GM12874 (cell line): ENCODE results near the gene OR51B4.

ENCODE experiments used
- CTCF ChIP-seq: IDR thresholded peaks from 2 replicates; pipeline ENCODE4 v1.5.1; 2011; ENCODE audit warnings: low read depth, mild to moderate bottlenecking, control low read depth, low read length, moderate library complexity; ENCODE audit not compliant: insufficient read depth

OR51B4 gene

DNA sequence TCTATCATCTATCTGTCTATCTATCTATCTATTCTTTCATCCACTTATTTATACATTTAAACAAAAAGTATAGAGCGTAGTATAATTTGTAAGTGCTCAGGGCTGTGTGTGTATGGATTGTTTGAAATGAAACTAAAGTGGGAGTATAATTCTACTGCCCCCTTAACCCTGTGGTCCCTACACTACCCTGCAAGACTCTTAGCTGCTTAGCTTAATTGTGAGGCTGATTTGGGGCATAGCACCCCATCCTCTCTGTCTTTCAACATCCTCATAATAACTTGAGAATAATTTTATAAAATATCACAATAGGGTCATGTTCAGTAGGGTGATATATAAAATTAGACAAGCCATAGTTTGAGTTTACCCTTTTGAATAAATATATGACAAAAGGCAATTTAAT lies 11.6 kb downstream of the OR51B4 start:
- no peak for TF ChIP-seq CTCF

GRCh38 chr11:5289696-5290095 lies 12.1 kb downstream of the OR51B4 start:
- TF ChIP-seq CTCF, result no peak

DNA sequence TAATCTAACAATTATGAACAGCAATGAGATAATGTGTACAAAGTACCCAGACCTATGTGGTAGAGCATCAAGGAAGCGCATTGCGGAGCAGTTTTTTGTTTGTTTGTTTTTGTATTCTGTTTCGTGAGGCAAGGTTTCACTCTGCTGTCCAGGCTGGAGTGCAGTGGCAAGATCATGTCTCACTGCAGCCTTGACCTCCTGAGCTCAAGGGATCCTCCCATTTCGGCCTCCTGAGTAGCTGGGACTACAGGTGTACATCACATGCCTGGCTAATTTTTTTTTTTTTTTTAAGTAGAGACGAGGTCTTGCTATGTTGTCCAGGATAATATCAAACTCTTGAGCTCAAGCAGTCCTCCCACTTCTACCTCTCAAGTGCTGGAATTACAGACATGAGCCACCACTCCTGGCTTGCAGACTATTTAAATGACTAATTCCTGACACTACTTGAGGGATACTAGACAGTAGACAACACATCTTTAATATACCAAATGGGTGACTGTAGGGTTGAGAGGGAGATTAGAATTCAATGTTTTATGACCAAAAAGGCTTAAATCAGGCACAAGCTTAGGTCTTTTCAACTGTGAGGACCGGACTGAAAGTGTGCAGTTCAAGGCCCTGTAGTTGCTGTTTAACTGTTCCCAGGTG lies 12.7 kb downstream of the OR51B4 start:
- no peak for TF ChIP-seq CTCF

DNA sequence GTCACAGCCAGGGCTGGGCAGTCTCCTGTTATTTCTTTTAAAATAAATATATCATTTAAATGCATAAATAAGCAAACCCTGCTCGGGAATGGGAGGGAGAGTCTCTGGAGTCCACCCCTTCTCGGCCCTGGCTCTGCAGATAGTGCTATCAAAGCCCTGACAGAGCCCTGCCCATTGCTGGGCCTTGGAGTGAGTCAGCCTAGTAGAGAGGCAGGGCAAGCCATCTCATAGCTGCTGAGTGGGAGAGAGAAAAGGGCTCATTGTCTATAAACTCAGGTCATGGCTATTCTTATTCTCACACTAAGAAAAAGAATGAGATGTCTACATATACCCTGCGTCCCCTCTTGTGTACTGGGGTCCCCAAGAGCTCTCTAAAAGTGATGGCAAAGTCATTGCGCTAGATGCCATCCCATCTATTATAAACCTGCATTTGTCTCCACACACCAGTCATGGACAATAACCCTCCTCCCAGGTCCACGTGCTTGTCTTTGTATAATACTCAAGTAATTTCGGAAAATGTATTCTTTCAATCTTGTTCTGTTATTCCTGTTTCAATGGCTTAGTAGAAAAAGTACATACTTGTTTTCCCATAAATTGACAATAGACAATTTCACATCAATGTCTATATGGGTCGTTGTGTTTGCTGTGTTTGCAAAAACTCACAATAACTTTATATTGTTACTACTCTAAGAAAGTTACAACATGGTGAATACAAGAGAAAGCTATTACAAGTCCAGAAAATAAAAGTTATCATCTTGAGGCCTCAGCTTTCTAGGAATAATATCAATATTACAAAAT lies 13.4 kb downstream of the OR51B4 start:
- TF ChIP-seq CTCF, result no peak

- TF ChIP-seq CTCF, result no peak
Observed at GRCh38 chr11:5286901-5287300, 14.8 kb downstream of the OR51B4 start.

GRCh38 chr11:5286351-5286750 lies 15.4 kb downstream of the OR51B4 start:
- TF ChIP-seq CTCF, result no peak

GRCh38 chr11:5285703-5286340 lies 15.9 kb downstream of the OR51B4 start:
- TF ChIP-seq CTCF, result no peak
